ENCODE results near the gene BICDL1.

BICDL1 gene

GRCh38 chr12:119989731-119990381 is 820 bp downstream of the BICDL1 start:
- H3K36me3 Mint-ChIP-seq = no peaks in the 10 kb centered on the region
- H3K4me3 Mint-ChIP-seq = peak overlapping the region; percentile 85
- peak; percentile 57 to 66 for DNase-seq (ENCODE audit: low spot score in 2 of 2)
- peak; percentile 7 for ATAC-seq (ENCODE audit: low read depth)
- H3K4me1 Mint-ChIP-seq = peaks cover 9% of the 10 kb centered on the region
- no peaks in the 10 kb centered on the region for H3K27me3 Mint-ChIP-seq
- no peaks in the 10 kb centered on the region for H3K9me3 Mint-ChIP-seq
- no peak overlapping the region for H3K27ac Mint-ChIP-seq

GRCh38 chr12:119990382-119990874 is 1.4 kb downstream of the BICDL1 start:
- Mint-ChIP-seq H3K27ac (no peak overlapping the region), H3K4me1 (peaks cover 9% of the 10 kb centered on the region), H3K9me3 (no peaks in the 10 kb centered on the region), H3K4me3 (peak overlapping the region; percentile 85), H3K27me3 (no peaks in the 10 kb centered on the region), H3K36me3 (no peaks in the 10 kb centered on the region)
- ATAC-seq (ENCODE audit: low read depth) = no peak
- no peak for DNase-seq (ENCODE audit: low spot score in 2 of 2)

DNA sequence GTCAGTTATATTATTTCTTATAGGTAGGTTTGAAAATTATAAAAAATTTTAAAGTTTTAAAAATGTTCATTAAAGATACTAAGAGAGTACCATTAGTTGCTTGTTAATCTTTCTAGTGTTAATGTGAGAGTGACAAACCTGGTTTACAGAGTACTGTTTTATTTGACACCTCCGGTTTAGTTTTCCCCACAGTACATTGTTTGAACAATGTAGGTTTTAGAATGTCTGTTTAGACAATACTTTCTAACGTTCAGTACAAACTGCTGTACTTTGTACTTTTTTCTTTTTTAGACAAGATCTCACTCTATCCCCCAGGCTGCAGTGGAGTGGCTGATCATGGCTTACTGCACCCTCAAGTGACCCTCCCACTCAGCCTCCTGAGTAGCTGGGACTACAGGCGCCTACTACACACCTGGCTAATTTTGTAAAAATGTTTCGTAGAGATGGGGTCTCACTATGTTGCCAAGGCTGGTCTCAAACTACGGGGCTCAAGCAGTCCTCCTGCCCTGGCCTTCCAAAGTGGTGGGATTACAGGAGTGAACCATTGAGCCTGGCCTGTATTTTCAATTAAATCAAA is 3.2 kb downstream of the BICDL1 start:
- ATAC-seq (ENCODE audit: low read depth) (no peak), DNase-seq (ENCODE audit: low spot score in 2 of 2) (no peak)
- Mint-ChIP-seq H3K36me3 (peaks cover 2% of the 10 kb centered on the region), H3K4me3 (no peak overlapping the region), H3K27me3 (no peaks in the 10 kb centered on the region), H3K9me3 (no peaks in the 10 kb centered on the region), H3K27ac (no peak overlapping the region), H3K4me1 (peaks cover 9% of the 10 kb centered on the region)

- ATAC-seq (ENCODE audit: low read depth) (no peak), DNase-seq (ENCODE audit: low spot score in 2 of 2) (no peak)
- H3K4me1 Mint-ChIP-seq = peaks cover 4% of the 10 kb centered on the region
- H3K9me3 Mint-ChIP-seq = no peaks in the 10 kb centered on the region
- H3K27ac Mint-ChIP-seq = no peak overlapping the region
- no peak overlapping the region for H3K4me3 Mint-ChIP-seq
- no peaks in the 10 kb centered on the region for H3K27me3 Mint-ChIP-seq
- peaks cover 10% of the 10 kb centered on the region for H3K36me3 Mint-ChIP-seq
These were observed 6.0 kb downstream of the BICDL1 start for GRCh38 chr12:119994892-119995658.

GRCh38 chr12:119996417-119996816 is 7.4 kb downstream of the BICDL1 start:
- Mint-ChIP-seq H3K4me3 (no peak overlapping the region), H3K27ac (no peak overlapping the region), H3K4me1 (no peaks in the 10 kb centered on the region), H3K27me3 (no peaks in the 10 kb centered on the region), H3K36me3 (peaks cover 12% of the 10 kb centered on the region), H3K9me3 (no peaks in the 10 kb centered on the region)
- no peak for ATAC-seq (ENCODE audit: low read depth)
- DNase-seq (ENCODE audit: low spot score in 2 of 2) = no peak

- DNase-seq (ENCODE audit: low spot score in 2 of 2) = no peak
- Mint-ChIP-seq H3K4me1 (no peaks in the 10 kb centered on the region), H3K36me3 (peaks cover 17% of the 10 kb centered on the region), H3K9me3 (no peaks in the 10 kb centered on the region), H3K27ac (no peak overlapping the region), H3K4me3 (no peak overlapping the region), H3K27me3 (no peaks in the 10 kb centered on the region)
- no peak for ATAC-seq (ENCODE audit: low read depth)
These were observed 9.6 kb downstream of the BICDL1 start for GRCh38 chr12:119998471-119999245.

GRCh38 chr12:120000556-120000955 is 11.5 kb downstream of the BICDL1 start:
- no peaks in the 10 kb centered on the region for H3K27me3 Mint-ChIP-seq
- no peak overlapping the region for H3K4me3 Mint-ChIP-seq
- ATAC-seq (ENCODE audit: low read depth) (no peak), DNase-seq (ENCODE audit: low spot score in 2 of 2) (no peak)
- no peaks in the 10 kb centered on the region for H3K9me3 Mint-ChIP-seq
- no peaks in the 10 kb centered on the region for H3K4me1 Mint-ChIP-seq
- no peak overlapping the region for H3K27ac Mint-ChIP-seq
- peaks cover 17% of the 10 kb centered on the region for H3K36me3 Mint-ChIP-seq

DNA sequence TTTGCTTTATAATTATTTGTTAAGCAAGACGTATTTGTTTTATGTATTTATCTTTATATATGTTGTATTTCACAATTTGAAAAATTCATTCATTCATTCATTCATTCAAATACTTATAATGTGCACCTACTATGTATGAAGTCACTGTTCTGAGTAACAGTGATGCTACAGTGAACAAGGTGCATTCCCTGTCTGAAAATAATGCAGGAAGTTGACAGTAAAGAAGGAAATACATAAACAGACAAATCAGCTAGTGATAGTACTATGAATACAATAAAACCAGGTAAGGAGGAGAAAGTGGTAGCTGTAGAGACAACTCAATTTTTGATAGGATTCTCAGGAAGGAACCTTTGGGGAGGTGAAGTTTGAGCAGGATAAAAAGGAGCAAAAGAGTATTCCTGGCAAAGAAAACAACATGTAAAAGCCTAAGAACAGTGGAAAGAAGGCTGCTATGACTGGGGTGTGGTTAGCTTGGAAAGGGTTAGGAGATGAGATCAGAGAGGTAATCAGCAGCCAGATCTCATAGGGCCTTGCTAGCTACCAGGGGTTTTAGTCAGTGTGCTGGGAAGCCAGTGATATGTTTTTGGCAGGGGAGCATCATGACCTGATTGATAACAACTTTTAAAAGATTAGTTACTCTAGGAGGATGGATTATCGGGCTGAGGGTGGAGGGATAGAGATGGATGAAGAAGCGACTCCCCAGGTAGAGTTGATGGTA is 17.4 kb downstream of the BICDL1 start:
- no peaks in the 10 kb centered on the region for H3K27me3 Mint-ChIP-seq
- no peak for ATAC-seq (ENCODE audit: low read depth)
- peaks cover 10% of the 10 kb centered on the region for H3K36me3 Mint-ChIP-seq
- H3K4me3 Mint-ChIP-seq = no peak overlapping the region
- no peaks in the 10 kb centered on the region for H3K9me3 Mint-ChIP-seq
- H3K4me1 Mint-ChIP-seq = peaks cover 7% of the 10 kb centered on the region
- peak overlapping the region; percentile 10 for H3K27ac Mint-ChIP-seq
- DNase-seq (ENCODE audit: low spot score in 2 of 2) = no peak

DNA sequence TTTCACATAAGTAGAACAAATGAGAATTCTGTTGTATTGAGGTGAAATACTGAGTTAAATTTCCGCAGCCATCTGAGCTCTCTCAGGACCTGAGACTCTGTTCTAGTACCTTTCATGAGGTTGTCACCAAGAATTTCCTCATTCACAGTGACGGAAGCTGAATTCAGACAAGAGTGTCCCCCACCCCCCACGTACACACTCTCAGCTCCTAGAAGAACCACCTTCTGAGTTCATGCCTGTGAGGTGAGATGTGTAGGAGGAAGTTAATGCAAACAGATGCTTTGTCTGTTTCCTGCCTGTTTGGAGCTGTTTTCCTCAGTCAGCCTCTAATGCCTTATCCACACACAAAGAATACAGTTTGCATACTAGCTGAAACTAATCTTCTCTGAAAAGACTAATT is 18.2 kb downstream of the BICDL1 start:
- no peaks in the 10 kb centered on the region for H3K9me3 Mint-ChIP-seq
- no peak overlapping the region for H3K4me3 Mint-ChIP-seq
- H3K27me3 Mint-ChIP-seq = no peaks in the 10 kb centered on the region
- peak; percentile 68 for ATAC-seq (ENCODE audit: low read depth)
- peaks cover 12% of the 10 kb centered on the region for H3K4me1 Mint-ChIP-seq
- H3K27ac Mint-ChIP-seq = peak overlapping the region; percentile 10
- H3K36me3 Mint-ChIP-seq = peaks cover 10% of the 10 kb centered on the region
- no peak for DNase-seq (ENCODE audit: low spot score in 2 of 2)

GRCh38 chr12:120010661-120011230 is 21.7 kb downstream of the BICDL1 start:
- no peaks in the 10 kb centered on the region for H3K27me3 Mint-ChIP-seq
- peaks cover 4% of the 10 kb centered on the region for H3K36me3 Mint-ChIP-seq
- DNase-seq (ENCODE audit: low spot score in 2 of 2) = no peak
- no peaks in the 10 kb centered on the region for H3K9me3 Mint-ChIP-seq
- H3K4me1 Mint-ChIP-seq = peaks cover 25% of the 10 kb centered on the region
- H3K27ac Mint-ChIP-seq = peak overlapping the region; percentile 92
- ATAC-seq (ENCODE audit: low read depth) = no peak
- H3K4me3 Mint-ChIP-seq = no peak overlapping the region

DNA sequence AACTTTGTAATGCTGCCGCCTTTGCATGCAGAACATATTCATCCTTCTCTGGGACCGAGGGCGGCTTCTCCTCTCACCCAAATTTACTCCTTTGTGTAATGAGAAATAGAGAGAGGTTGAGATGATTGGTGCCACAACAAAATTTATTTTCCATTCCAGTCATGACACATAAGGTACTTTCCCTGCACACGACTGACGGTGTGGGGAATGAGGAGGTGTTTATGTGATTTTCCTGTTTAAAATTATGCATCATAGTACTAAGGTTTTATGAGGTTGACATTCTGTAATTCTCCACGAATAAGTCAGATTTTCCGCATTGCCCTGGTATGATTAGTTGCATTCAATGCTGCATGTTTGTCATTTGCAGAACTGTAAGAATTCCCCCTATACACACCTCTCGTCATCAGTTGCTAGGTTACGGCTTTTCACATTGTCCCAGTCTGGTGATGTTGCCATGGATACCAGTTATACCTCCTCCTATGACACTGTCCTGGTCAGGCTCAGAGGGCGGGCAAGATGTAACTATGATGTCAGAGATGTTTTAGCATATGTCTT is 23.1 kb downstream of the BICDL1 start:
- no peaks in the 10 kb centered on the region for H3K9me3 Mint-ChIP-seq
- H3K27me3 Mint-ChIP-seq = no peaks in the 10 kb centered on the region
- ATAC-seq (ENCODE audit: low read depth) (peak; percentile 88), DNase-seq (ENCODE audit: low spot score in 2 of 2) (peak; percentile 20 to 60)
- H3K36me3 Mint-ChIP-seq = peaks cover 8% of the 10 kb centered on the region
- peak overlapping the region; percentile 92 for H3K27ac Mint-ChIP-seq
- H3K4me3 Mint-ChIP-seq = peak overlapping the region; percentile 19
- H3K4me1 Mint-ChIP-seq = peaks cover 18% of the 10 kb centered on the region

- Mint-ChIP-seq H3K27me3 (no peaks in the 10 kb centered on the region), H3K4me1 (peaks cover 18% of the 10 kb centered on the region), H3K4me3 (no peak overlapping the region), H3K36me3 (peaks cover 4% of the 10 kb centered on the region), H3K27ac (peak overlapping the region; percentile 58), H3K9me3 (no peaks in the 10 kb centered on the region)
- DNase-seq (ENCODE audit: low spot score in 2 of 2) (peak in 1 of 2 donors; percentile 9), ATAC-seq (ENCODE audit: low read depth) (peak; percentile 56)
These were observed 24.8 kb downstream of the BICDL1 start for GRCh38 chr12:120013659-120014380.

Data from memory B cell (primary cell).